Endodermal cell (in vitro differentiated cells): Measurements from ENCODE around the gene C1orf50. TPM values are rescaled to one million over a fixed set of nuclear protein-coding genes. Genes with fewer than 3 reads are reported as not detected.

Source experiments
- DNase-seq: peaks from one replicate; pipeline ENCODE4 v3.0.0-alpha.2; 2017
- H3K27ac ChIP-seq: 2 replicates; pipeline ENCODE4 v1.5.1; 2013; ENCODE audit warnings: mild to moderate bottlenecking, low read depth, low read length, moderate library complexity
- H3K27me3 ChIP-seq: 2 replicates; pipeline ENCODE4 v1.6.1; 2013; ENCODE audit warnings: mild to moderate bottlenecking, low read length, moderate library complexity; ENCODE audit not compliant: insufficient read depth, control insufficient read depth, poor library complexity, severe bottlenecking
- H3K36me3 ChIP-seq: 2 replicates; pipeline ENCODE4 v1.7.0; 2013; ENCODE audit warnings: mild to moderate bottlenecking, low read length, moderate library complexity; ENCODE audit not compliant: control insufficient read depth, insufficient read depth
- H3K4me1 ChIP-seq: one replicate; pipeline ENCODE4 v1.7.0; 2013; ENCODE audit warnings: low read length; ENCODE audit not compliant: control insufficient read depth, insufficient read depth
- H3K4me3 ChIP-seq: 2 replicates; pipeline ENCODE4 v1.5.1; 2013; ENCODE audit warnings: mild to moderate bottlenecking, low read length, moderate library complexity
- H3K9ac ChIP-seq: 2 replicates; pipeline ENCODE4 v1.6.1; 2013; ENCODE audit warnings: mild to moderate bottlenecking, low read length, moderate library complexity; ENCODE audit not compliant: poor library complexity, severe bottlenecking; ENCODE audit errors: extremely low read depth
- H3K9me3 ChIP-seq: 2 replicates; pipeline ENCODE4 v1.6.1; 2013; ENCODE audit warnings: mild to moderate bottlenecking, low read length, moderate library complexity; ENCODE audit not compliant: control insufficient read depth
- H3K27ac Mint-ChIP-seq: 2 replicates; pipeline ENCODE4 v1.8.0; 2020; ENCODE audit warnings: mixed read lengths
- H3K27me3 Mint-ChIP-seq: 2 replicates; pipeline ENCODE4 v1.8.0; 2021; ENCODE audit warnings: mild to moderate bottlenecking, mixed read lengths; ENCODE audit not compliant: insufficient read depth
- H3K36me3 Mint-ChIP-seq: 2 replicates; pipeline ENCODE4 v1.8.0; 2020; ENCODE audit warnings: low read depth, mixed read lengths
- H3K4me1 Mint-ChIP-seq: 2 replicates; pipeline ENCODE4 v1.8.0; 2020; ENCODE audit warnings: mixed read lengths
- H3K4me3 Mint-ChIP-seq: 2 replicates; pipeline ENCODE4 v1.8.0; 2020; ENCODE audit warnings: mild to moderate bottlenecking, moderate library complexity, mixed read lengths
- H3K9me3 Mint-ChIP-seq: 2 replicates; pipeline ENCODE4 v1.8.0; 2020; ENCODE audit warnings: mild to moderate bottlenecking, mixed read lengths
- CTCF ChIP-seq: fragments of 200-600 bp; sonication (generic); conservative IDR thresholded peaks from 2 replicates; pipeline ENCODE4 v1.5.0; 2021; ENCODE audit warnings: antibody characterized with exemption, mild to moderate bottlenecking
- WGBS, 2 experiments: methylation state at CpG; one replicate each; pipeline versions ENCODE4 v1.1.5 to v1.1.7; 2013; ENCODE audit warnings: missing lambda C conversion rate in 2 of 2, mixed read lengths in 1 of 2; ENCODE audit not compliant: insufficient coverage in 1 of 2, insufficient read length in 1 of 2; 5-methylcytosine and 5-hydroxymethylcytosine counted together
- total RNA-seq, 2 donors: library from RNA; stranded (reverse); fragmentation: NEBNext Ultra II Directional in 1 of 2; extraction: Animal tissue kit (Norgen Biotek cat#: 25700) in 1 of 2; gene quantifications; 2 replicates in 1 of 2; 3 replicates in 1 of 2; pipeline ENCODE4 v1.2.1, GENCODE V29; 2021

C1orf50 gene
- total RNA-seq, 2 donors from 2014 or later: 4.8 to 7.3 TPM

- TF ChIP-seq CTCF: no peak
- Histone ChIP-seq H3K4me3 (peak overlapping the region; percentile 6), H3K27ac (no peak overlapping the region), H3K36me3 (peaks cover 63% of the 10 kb centered on the region), H3K27me3 (no peaks in the 10 kb centered on the region), H3K4me1 (no peaks in the 10 kb centered on the region), H3K9me3 (peaks cover 13% of the 10 kb centered on the region), H3K9ac (no peak overlapping the region)
- no peak overlapping the region for H3K4me3 Mint-ChIP-seq
- no peak for DNase-seq
- WGBS, 2 experiments: 89 to 100% methylated on average over 2 to 6 of the region's 6 CpGs
- peaks cover 21% of the 10 kb centered on the region for H3K9me3 Mint-ChIP-seq
- no peaks in the 10 kb centered on the region for H3K27me3 Mint-ChIP-seq
- H3K27ac Mint-ChIP-seq: no peak overlapping the region
- H3K4me1 Mint-ChIP-seq: peaks cover 9% of the 10 kb centered on the region
- H3K36me3 Mint-ChIP-seq: peaks cover 78% of the 10 kb centered on the region
These were observed 14.8 kb upstream of the C1orf50 start for GRCh38 chr1:42752284-42752683.

- Mint-ChIP-seq H3K4me1 (peaks cover 9% of the 10 kb centered on the region), H3K27me3 (no peaks in the 10 kb centered on the region), H3K36me3 (peaks cover 82% of the 10 kb centered on the region), H3K4me3 (no peak overlapping the region), H3K27ac (no peak overlapping the region), H3K9me3 (peaks cover 21% of the 10 kb centered on the region)
- 100% methylated on average over 1 of the region's 1 CpG for WGBS, 2 experiments
- no peak for DNase-seq
- TF ChIP-seq CTCF: no peak
- Histone ChIP-seq H3K36me3 (peaks cover 70% of the 10 kb centered on the region), H3K27me3 (no peaks in the 10 kb centered on the region), H3K9me3 (peaks cover 13% of the 10 kb centered on the region), H3K9ac (no peak overlapping the region), H3K4me3 (no peak overlapping the region), H3K4me1 (no peaks in the 10 kb centered on the region), H3K27ac (no peak overlapping the region)
These were observed 14.0 kb upstream of the C1orf50 start for GRCh38 chr1:42753070-42753469.

DNA sequence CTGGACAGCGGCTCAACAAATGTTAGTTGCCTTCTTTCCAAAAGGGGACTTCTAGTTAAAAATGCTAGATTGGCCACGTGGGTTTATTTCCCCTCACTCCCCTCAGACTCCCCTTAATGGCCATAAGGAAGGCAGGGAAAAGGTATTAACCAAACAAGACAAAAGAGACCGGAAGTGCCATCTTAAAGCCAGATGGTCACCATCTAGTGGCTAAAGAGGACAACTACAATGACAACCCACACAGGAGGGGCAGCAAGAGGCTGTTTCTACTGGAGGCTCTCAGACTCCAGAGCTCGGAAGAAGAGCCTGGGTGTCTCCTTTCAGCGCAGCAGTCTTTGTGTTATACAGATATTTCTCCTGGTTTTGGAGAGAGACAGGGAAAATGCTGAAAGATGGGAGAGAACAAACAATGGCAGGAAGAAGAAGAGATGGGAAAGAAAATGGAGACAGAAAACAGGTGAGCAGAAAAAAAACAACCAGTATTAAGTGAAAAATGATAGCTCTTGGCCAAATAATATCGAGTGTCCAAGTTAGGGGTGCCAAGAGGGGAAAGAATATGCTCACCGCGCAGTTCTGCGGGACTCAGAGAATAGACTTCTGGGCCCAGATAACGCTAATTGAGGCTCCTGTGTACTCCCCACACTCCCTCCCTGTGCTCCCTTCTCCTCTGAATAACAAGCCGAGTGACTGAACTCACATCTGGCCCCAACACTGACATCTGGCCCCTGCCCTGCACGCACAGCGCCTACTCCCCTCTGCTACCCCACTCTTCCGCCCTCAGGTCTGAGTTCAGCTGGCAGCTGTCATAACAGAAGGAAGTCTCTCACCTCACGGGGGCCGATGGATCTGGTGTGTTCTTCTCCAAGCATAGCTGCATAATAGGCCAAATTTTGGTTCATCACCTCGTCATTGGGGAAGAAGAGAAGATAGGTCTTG, 9.8 kb upstream of the C1orf50 start:
- Histone ChIP-seq H3K27ac (no peak overlapping the region), H3K27me3 (no peaks in the 10 kb centered on the region), H3K36me3 (peaks cover 82% of the 10 kb centered on the region), H3K9me3 (peaks cover 5% of the 10 kb centered on the region), H3K4me3 (no peak overlapping the region), H3K4me1 (no peaks in the 10 kb centered on the region), H3K9ac (no peak overlapping the region)
- Mint-ChIP-seq H3K9me3 (peaks cover 6% of the 10 kb centered on the region), H3K36me3 (peaks cover 65% of the 10 kb centered on the region), H3K4me3 (no peak overlapping the region), H3K27me3 (no peaks in the 10 kb centered on the region), H3K27ac (no peak overlapping the region), H3K4me1 (peaks cover 9% of the 10 kb centered on the region)
- peak; percentile 80 for TF ChIP-seq CTCF
- 83 to 92% methylated on average over 13 to 17 of the region's 17 CpGs for WGBS, 2 experiments
- DNase-seq: peak; percentile 75
